GM19372 (cell line): ENCODE results near the gene PLSCR4.
"Not testable (repeated sequence)": the region's sequence is repeated elsewhere in the genome, so short reads cannot be mapped to it uniquely, and the experiment has no call there.

Experiments used
- ATAC-seq: cut with Tn5 transposase; IDR thresholded peaks from one replicate; pipeline ENCODE4 v1.9.1; 2021; ENCODE audit warnings: mild to moderate bottlenecking, low read depth, moderate library complexity; ENCODE audit not compliant: unreplicated experiment

Gene PLSCR4

GRCh38 chr3:146250449-146251382 is at the start of gene PLSCR4:
PLSCR4 (minus strand) TSS chr3:146251105; CDS start chr3:146222071, 29,034 bp downstream.
- ATAC-seq: peak; percentile 71

- ATAC-seq: not testable (repeated sequence)
These were observed 42.5 kb upstream of the PLSCR4 start for GRCh38 chr3:146293401-146293800.

GRCh38 chr3:146283781-146284445 is 33.0 kb upstream of the PLSCR4 start:
- ATAC-seq: no peak

GRCh38 chr3:146280864-146281263 is 30.0 kb upstream of the PLSCR4 start:
- no peak for ATAC-seq

GRCh38 chr3:146279951-146280350 is 29.0 kb upstream of the PLSCR4 start:
- ATAC-seq: no peak

GRCh38 chr3:146279013-146279412 is 28.1 kb upstream of the PLSCR4 start:
- ATAC-seq: no peak

- ATAC-seq: no peak
These were observed 27.2 kb upstream of the PLSCR4 start for GRCh38 chr3:146277953-146278631.

GRCh38 chr3:146275476-146275875 is 24.6 kb upstream of the PLSCR4 start:
- ATAC-seq: no peak

GRCh38 chr3:146274833-146275232 is 23.9 kb upstream of the PLSCR4 start:
- ATAC-seq: no peak

- no peak for ATAC-seq
These were observed 23.0 kb upstream of the PLSCR4 start for GRCh38 chr3:146273721-146274407.

GRCh38 chr3:146271180-146271579 is 20.3 kb upstream of the PLSCR4 start:
- ATAC-seq: no peak

GRCh38 chr3:146269271-146269670 is 18.4 kb upstream of the PLSCR4 start:
- ATAC-seq: no peak

GRCh38 chr3:146268535-146269219 is 17.8 kb upstream of the PLSCR4 start:
- no peak for ATAC-seq

- no peak for ATAC-seq
These were observed 14.8 kb upstream of the PLSCR4 start for GRCh38 chr3:146265720-146266119.

- ATAC-seq: no peak
These were observed 11.6 kb upstream of the PLSCR4 start for GRCh38 chr3:146262371-146263110.

GRCh38 chr3:146259880-146260589 is 9.1 kb upstream of the PLSCR4 start:
- ATAC-seq: no peak

- ATAC-seq: no peak
These were observed 6.1 kb upstream of the PLSCR4 start for GRCh38 chr3:146256851-146257486.

- not testable (repeated sequence) for ATAC-seq
These were observed 1.5 kb upstream of the PLSCR4 start for GRCh38 chr3:146252445-146252844.
